Measurements from ENCODE around the gene ACTL7A. TPM values are rescaled to one million over a fixed set of nuclear protein-coding genes. Genes with fewer than 3 reads are reported as not detected.
"Not testable (repeated sequence)": the region's sequence is repeated elsewhere in the genome, so short reads cannot be mapped to it uniquely, and the experiment has no call there.

The ACTL7A gene
- total and polyA plus RNA-seq, 4 donors, result not detected

DNA sequence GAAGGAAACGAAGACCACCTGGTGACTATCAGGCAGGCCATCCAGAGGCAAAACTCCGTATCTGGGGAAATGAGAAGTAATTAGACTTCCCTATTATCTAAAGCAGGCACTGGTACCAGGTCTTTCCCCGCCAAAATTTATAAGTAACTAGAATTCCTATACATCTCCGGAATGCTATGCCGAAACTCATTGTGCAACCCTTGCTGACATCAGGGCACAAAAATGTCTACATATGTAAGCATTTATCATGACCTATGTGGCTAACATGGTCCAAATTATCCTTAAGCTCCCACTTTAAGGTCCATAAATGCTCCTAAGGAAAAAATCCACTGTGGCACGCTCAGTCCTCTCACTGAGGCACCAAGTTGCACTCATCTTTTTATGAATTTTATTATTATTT lies 24.0 kb upstream of the ACTL7A start:
- Histone ChIP-seq H3K4me1 (ENCODE audit: control insufficient read depth in 5 of 5, insufficient read depth in 5 of 5, low read length in 5 of 5) (no peaks in the 10 kb centered on the region), H3K27me3 (ENCODE audit: control insufficient read depth in 3 of 3, insufficient read depth in 3 of 3, low read length in 2 of 3) (no peaks in the 10 kb centered on the region), H3K4me3 (no peak overlapping the region), H3K9me3 (ENCODE audit: control insufficient read depth in 4 of 4, insufficient read depth in 3 of 4, low read length in 3 of 4) (no peaks in the 10 kb centered on the region), H3K36me3 (ENCODE audit: control insufficient read depth in 4 of 4, insufficient read depth in 4 of 4, low read length in 4 of 4) (no peaks in the 10 kb centered on the region), H3K27ac (ENCODE audit: low read depth in 1 of 2, low read length in 1 of 2) (no peak overlapping the region), H3K9ac (ENCODE audit: insufficient read depth in 1 of 2, low read length in 2 of 2) (no peak overlapping the region)
- TF ChIP-seq, protein P1, sequence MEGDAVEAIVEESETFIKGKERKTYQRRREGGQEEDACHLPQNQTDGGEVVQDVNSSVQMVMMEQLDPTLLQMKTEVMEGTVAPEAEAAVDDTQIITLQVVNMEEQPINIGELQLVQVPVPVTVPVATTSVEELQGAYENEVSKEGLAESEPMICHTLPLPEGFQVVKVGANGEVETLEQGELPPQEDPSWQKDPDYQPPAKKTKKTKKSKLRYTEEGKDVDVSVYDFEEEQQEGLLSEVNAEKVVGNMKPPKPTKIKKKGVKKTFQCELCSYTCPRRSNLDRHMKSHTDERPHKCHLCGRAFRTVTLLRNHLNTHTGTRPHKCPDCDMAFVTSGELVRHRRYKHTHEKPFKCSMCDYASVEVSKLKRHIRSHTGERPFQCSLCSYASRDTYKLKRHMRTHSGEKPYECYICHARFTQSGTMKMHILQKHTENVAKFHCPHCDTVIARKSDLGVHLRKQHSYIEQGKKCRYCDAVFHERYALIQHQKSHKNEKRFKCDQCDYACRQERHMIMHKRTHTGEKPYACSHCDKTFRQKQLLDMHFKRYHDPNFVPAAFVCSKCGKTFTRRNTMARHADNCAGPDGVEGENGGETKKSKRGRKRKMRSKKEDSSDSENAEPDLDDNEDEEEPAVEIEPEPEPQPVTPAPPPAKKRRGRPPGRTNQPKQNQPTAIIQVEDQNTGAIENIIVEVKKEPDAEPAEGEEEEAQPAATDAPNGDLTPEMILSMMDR (IDR thresholded peaks at IDR 0.05; ENCODE audit: control extremely low read depth, extremely low read depth), result no peak
- DNase-seq, result no peak
- 85 to 87% methylated on average over 6 of the region's 6 CpGs for WGBS, 2 donors
- ATAC-seq (ENCODE audit: insufficient read depth, low FRiP score), result no peak

DNA sequence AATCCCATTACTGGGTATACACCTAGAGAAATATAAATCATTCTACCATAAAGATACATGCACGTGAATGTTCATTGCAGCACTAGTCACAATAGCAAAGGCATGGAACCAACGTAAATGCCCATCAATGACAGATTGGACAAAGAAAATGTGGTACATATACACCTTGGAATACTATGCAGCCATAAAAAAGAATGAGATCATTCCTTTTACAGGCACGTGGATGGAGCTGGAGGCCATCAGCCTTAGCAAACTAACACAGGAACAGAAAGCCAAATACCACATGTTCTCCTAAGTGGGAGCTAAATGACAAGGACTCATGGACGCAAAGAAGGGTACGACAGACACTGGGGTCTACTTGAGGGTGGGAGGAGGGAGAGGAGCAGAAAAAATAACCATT lies 22.5 kb upstream of the ACTL7A start:
- DNase-seq; H3K4me1 ChIP-seq (ENCODE audit: control insufficient read depth in 5 of 5, insufficient read depth in 5 of 5, low read length in 5 of 5); H3K36me3 ChIP-seq (ENCODE audit: control insufficient read depth in 4 of 4, insufficient read depth in 4 of 4, low read length in 4 of 4); H3K27ac ChIP-seq (ENCODE audit: low read depth in 1 of 2, low read length in 1 of 2); H3K4me3 ChIP-seq; ATAC-seq (ENCODE audit: insufficient read depth, low FRiP score); H3K9ac ChIP-seq (ENCODE audit: insufficient read depth in 1 of 2, low read length in 2 of 2); H3K27me3 ChIP-seq (ENCODE audit: control insufficient read depth in 3 of 3, insufficient read depth in 3 of 3, low read length in 2 of 3); H3K9me3 ChIP-seq (ENCODE audit: control insufficient read depth in 4 of 4, insufficient read depth in 3 of 4, low read length in 3 of 4): not testable (repeated sequence)
- 92 to 93% methylated on average over 5 of the region's 5 CpGs for WGBS, 2 donors

DNA sequence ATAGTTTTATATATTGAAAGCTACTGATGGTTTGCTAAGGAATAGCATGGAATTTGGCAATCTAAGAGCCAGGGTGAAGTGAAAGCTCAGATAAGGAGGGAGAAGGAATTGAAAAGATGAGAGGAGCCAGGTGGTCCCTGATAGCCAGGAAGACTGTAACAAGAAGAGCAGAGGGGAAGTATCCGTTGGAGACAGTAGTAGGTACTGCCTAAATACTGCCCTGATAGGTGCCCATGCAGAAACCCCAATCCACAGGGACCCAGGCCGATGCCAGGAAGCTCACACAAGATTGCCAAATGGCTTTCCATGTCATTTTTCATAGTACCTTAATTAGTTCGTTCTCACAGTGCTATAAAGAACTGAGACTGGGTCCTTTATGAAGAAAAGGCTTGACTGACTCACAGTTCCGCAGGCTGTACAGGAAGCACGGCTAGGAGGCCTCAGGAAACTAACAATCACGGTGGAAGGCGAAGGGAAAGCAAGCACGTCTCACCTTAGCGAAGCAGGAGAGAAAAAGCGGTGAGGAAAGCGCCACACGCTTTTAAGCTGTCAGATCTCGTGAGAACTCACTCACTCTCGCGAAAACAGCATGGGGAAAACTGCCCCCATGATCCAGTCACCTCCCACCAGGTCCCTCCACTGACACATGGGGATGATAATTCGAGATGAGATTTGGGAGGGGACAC lies 19.3 kb upstream of the ACTL7A start:
- H3K9ac ChIP-seq (ENCODE audit: insufficient read depth in 1 of 2, low read length in 2 of 2), result no peak overlapping the region
- no peak overlapping the region for H3K27ac ChIP-seq (ENCODE audit: low read depth in 1 of 2, low read length in 1 of 2)
- DNase-seq (no peak), ATAC-seq (ENCODE audit: insufficient read depth, low FRiP score) (no peak)
- WGBS, 2 donors, result 19 to 61% methylated on average over 16 of the region's 16 CpGs
- H3K27me3 ChIP-seq (ENCODE audit: control insufficient read depth in 3 of 3, insufficient read depth in 3 of 3, low read length in 2 of 3), result no peaks in the 10 kb centered on the region
- H3K4me1 ChIP-seq (ENCODE audit: control insufficient read depth in 5 of 5, insufficient read depth in 5 of 5, low read length in 5 of 5), result no peaks in the 10 kb centered on the region
- H3K4me3 ChIP-seq, result no peak overlapping the region
- H3K36me3 ChIP-seq (ENCODE audit: control insufficient read depth in 4 of 4, insufficient read depth in 4 of 4, low read length in 4 of 4), result no peaks in the 10 kb centered on the region
- TF ChIP-seq, protein P1 (IDR thresholded peaks at IDR 0.05; ENCODE audit: control extremely low read depth, extremely low read depth), result no peak
- no peaks in the 10 kb centered on the region for H3K9me3 ChIP-seq (ENCODE audit: control insufficient read depth in 4 of 4, insufficient read depth in 3 of 4, low read length in 3 of 4)

DNA sequence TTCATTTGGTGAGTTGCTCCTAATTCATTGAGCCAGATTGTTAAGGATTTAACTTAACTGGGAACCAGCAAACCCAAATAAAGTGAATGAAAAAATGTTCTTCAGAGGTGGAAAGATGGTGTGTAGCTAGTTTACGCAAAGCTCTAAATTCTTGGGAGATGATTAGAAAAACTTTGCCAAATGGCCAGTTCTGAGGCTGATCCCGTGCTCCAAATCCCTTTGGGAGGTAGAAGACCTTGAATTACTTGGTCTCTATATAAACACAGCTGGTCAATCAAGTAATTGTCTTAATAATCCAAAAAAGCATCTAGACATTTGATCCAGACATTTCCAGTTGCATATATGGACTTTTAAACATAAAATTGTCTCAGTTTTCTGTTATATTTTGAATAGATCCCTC lies 17.7 kb upstream of the ACTL7A start:
- Histone ChIP-seq H3K36me3 (ENCODE audit: control insufficient read depth in 4 of 4, insufficient read depth in 4 of 4, low read length in 4 of 4) (no peaks in the 10 kb centered on the region), H3K4me3 (no peak overlapping the region), H3K9ac (ENCODE audit: insufficient read depth in 1 of 2, low read length in 2 of 2) (no peak overlapping the region), H3K27ac (ENCODE audit: low read depth in 1 of 2, low read length in 1 of 2) (no peak overlapping the region), H3K9me3 (ENCODE audit: control insufficient read depth in 4 of 4, insufficient read depth in 3 of 4, low read length in 3 of 4) (no peaks in the 10 kb centered on the region), H3K27me3 (ENCODE audit: control insufficient read depth in 3 of 3, insufficient read depth in 3 of 3, low read length in 2 of 3) (no peaks in the 10 kb centered on the region), H3K4me1 (ENCODE audit: control insufficient read depth in 5 of 5, insufficient read depth in 5 of 5, low read length in 5 of 5) (no peaks in the 10 kb centered on the region)
- WGBS, 2 donors, result 62 to 70% methylated on average over 2 of the region's 2 CpGs
- ATAC-seq (ENCODE audit: insufficient read depth, low FRiP score) (no peak), DNase-seq (no peak)
- TF ChIP-seq, protein P1 (IDR thresholded peaks at IDR 0.05; ENCODE audit: control extremely low read depth, extremely low read depth), result no peak
